Stimulated activated naive CD4-positive, alpha-beta T cell (primary cell): ENCODE measurements around the gene CHST9.
"Not testable (repeated sequence)": the region's sequence is repeated elsewhere in the genome, so short reads cannot be mapped to it uniquely, and the experiment has no call there.

Experiments
- DNase-seq, 6 experiments: peaks; one replicate each; lab custom pipeline; 2025; lab: John Stamatoyannopoulos, UW

The CHST9 gene, protein sequence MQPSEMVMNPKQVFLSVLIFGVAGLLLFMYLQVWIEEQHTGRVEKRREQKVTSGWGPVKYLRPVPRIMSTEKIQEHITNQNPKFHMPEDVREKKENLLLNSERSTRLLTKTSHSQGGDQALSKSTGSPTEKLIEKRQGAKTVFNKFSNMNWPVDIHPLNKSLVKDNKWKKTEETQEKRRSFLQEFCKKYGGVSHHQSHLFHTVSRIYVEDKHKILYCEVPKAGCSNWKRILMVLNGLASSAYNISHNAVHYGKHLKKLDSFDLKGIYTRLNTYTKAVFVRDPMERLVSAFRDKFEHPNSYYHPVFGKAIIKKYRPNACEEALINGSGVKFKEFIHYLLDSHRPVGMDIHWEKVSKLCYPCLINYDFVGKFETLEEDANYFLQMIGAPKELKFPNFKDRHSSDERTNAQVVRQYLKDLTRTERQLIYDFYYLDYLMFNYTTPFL

DNA sequence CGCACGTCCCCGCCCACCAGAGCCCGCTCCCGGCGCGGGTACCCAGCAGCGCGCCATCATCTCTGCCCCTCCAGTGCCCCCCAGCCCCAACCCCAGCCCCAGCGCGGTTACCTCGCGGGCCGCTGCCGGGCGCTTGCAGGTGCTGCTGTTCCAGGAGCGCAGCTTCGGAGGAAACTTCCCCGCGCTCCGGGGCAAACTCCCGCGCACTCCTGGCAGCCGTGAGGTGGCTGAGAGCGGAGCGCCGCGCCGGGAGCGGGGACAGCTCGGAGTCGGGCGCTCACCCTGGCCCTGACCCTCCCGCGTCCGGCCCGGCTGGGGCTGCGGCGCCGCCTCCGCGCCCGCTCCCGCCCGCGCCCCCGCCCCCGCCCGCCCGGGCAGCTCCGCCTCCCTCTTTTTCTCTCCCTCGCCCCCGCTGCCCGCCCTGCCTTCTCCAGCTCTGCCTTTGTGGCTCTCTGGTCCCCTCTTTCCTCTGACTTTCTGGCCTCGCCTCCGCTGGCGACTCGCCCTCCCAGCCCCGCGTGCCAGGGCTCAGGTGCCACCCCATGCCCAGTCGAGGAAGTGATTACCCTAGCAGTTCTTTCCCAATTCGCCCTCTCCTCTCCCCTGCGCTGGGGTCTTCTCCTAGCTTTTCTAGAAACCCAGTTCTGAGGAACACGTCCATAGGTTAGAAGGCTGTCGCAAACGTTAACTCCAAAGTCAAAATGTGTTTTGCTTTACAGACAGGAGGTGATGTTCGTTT, at the start of gene CHST9:
Gene CHST9, minus strand, starts transcription at position 284 of the 739 bp plus-strand sequence. CDS start 42,499 bp downstream, outside the sequence.
- DNase-seq: no peak

DNA sequence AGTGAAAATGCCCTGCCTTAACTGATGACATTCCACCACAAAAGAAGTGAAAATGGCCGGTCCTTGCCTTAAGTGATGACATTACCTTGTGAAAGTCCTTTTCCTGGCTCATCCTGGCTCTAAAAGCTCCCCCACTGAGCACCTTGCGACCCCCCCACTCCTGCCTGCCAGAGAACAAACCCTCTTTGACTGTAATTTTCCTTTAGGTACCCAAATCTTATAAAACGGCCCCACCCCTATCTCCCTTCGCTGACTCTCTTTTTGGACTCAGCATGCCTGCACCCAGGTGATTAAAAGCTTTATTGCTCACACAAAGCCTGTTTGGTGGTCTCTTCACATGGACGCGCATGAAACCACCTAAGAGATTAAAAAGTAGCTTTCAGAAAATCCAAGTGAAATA, 47.2 kb upstream of the CHST9 start:
- DNase-seq: not testable (repeated sequence)

DNA sequence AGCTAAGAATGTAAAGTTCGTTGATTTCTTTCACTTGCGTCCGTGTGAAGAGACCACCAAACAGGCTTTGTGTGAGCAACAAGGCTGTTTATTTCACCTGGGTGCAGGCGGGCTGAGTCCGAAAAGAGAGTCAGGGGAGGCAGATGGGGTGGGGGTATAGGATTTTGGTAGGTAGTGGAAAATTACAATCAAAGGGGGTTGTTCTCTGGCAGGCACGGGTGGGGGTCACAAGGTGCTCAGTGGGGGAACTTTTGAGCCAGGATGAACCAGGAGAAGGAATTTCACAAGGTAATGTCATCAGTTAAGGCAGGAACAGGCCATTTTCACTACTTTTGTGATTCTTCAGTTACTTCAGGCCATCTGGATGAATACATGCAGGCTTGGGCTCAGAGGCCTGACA, 46.6 kb upstream of the CHST9 start:
- not testable (repeated sequence) for DNase-seq

DNA sequence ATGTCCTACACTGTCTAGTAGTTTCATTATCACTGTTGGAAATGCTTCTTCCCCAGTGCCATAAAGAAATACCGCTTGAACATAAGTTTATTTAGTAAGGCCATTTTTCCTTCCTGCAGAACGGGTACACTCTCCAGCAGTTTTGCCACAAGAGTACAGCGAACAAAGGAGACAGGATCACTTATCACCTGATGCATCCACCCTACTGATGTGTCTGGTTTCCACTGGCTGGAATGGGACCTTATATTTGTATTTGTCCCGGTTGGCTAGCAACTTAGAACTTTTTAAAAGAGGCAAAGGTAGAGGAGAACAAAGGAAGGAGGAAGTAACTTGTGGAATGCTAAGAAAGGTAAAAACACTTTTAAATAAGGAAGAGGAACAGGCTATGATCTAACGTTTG, 46.1 kb upstream of the CHST9 start:
- not testable (repeated sequence) for DNase-seq

DNA sequence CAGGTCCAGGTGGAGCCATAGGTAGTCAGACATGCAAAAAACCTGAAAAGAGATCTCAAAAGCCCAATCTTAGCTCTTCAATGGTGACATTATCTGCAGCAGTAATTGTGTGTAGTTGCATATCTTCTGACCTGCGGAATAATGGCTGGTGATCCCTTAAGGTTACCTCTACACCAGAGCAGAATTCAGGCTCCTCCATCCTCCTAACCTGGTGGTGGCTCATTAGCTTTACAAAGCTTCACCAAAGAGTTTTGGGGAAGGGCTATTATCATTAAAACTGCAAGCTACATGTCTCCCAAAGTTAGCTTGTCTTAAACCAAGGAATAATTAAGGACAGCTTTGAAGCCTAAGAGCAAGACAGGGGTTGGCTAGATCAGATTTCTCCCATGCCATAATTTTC, 42.6 kb upstream of the CHST9 start:
- DNase-seq: no peak

DNA sequence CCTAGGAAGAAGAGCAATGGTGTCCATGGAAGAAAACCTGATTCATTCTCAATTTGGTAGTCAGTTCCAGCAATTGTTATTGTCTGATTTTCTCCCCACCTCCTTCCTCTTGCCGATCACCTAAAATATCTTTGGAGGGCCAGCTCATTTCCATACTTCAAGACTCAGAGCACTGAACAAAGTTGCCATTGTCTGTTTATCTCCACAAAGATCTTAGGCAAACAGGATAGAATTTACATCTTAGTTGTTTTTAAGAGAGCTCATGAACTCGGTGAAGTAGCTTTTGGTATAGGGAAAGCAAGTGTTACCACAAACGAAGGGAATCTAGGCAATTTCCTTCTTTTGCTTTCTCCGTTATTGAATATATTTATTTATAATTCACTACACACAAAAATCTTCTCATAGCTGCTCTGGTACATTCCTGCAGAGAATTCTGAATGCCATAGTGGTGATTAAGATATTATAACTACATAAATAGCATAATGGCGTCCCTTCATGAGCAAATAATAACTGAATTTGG, 41.5 kb upstream of the CHST9 start:
- DNase-seq: no peak

DNA sequence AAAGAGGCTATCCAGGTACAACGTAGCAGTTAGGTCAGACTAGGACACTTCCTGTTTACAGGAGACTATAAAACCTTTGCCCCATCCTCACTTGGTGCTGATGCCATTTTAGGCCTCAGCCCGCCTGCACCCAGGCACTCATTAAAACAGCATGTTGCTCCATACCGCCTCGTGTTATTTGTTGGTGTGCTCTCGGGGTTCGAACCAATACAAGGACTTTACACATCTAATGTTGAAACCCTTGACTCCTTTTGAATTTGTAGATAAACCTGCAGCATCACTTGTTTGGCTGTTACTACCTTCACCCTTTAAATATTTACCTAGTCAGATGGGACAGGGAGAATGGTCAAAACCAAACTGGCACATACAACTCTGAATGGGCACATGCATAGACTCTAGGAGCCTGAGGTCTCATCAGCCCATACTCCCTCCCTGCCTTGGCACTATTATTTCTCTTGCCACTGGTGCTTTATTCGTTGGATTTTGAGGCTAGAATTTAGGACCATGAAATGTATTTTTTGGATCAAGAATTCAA, 40.9 kb upstream of the CHST9 start:
- DNase-seq: no peak

DNA sequence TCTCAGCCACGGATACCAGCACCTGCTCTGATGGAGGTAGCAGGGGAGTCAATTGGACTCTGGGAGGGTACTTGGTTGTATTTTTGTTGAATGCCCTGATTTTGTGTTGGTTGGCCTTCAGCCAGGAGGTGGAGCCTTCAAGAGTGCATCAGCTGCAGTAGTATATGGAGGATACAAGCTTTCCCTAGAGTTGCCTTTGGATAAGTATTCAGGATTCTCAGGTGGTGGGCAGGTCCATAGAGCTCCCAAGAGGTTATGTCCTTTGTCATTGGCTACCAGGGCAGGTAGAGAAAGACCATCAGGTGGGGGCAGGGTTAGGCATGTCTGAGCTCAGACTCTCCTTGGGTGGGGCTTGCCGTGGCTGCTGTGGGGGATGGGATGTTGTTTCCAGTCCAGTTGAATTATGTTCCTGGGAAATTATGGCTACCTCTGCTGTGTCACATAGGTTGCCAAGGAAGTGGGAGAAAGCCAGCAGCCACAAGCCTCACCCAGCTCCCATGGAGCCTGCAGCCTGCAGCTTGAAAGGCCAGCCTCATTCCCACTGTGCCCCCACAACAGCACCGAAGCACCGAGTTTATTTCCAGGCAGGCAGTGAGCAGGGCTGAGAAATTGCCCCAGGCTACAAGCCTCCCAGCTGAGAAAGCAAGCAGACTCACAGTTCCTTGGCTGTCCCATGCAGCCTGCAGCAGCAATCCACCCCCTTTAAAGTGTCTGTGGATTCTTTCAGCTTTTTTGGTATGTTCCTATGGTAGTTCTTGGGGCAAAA, 38.6 kb upstream of the CHST9 start:
- no peak for DNase-seq

DNA sequence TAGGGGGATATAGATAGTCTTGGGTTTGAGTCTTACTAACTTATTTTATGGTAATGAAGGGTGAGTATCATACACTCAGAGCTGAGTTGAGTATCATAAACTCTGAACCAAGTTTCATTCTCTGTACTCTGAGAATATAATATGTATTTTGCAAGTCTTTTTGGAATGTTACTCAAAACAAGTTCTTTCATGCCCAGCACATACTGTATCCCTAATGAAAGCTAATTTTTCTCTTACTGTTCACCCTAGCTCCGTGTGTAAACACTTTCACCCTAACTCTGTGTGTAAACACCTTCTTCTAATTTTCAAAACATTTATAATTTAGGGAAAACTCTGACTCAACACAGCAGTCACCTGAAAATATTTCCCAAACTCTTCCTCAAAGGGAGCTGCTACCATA, 29.7 kb upstream of the CHST9 start:
- DNase-seq: no peak

DNA sequence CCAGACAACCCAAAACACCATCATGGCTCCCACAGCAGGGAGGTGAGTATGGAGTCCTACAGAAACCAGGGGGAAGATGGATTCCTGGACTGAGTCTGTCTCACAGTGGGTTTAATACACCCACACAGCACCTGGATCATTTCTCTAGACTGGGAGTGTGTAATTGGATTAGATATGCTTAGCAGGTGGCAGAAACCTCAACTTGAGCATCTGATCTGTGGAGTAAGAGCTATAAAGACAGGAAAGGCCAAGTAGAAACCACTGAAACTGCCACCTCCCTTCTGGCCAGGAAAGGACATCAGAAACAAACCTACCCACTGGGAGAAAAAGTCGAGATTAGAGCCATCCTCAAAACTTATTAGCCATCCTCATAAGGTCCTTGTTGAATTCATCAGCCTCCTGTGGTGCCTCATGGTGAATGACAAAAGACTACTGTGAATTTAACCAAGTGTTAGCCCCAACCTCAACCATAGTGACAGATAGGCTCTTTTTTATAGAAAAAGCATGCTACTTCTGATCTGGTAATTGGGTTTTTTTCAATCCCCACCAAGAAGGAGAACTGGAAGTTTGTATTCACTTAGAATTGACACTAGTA, 28.1 kb upstream of the CHST9 start:
- DNase-seq: no peak

DNA sequence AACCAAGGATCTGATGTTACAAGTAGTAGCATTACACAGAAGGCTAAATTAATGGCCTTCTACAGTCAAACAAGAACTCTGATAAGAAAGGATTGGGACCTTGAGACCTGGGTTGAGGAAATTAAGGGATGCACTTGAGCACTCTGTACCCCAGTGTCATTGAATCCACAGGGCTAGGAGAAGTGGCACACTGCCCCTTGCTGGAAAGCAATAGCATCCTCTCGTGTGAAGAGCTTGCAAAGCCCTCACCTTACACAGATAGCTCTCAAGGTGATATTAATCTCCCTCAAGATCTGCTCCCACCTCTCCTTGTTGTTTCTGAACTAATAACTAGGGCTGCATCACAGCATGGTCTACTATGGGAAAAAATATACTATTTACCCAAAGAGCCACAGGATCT, 26.5 kb upstream of the CHST9 start:
- DNase-seq: no peak

DNA sequence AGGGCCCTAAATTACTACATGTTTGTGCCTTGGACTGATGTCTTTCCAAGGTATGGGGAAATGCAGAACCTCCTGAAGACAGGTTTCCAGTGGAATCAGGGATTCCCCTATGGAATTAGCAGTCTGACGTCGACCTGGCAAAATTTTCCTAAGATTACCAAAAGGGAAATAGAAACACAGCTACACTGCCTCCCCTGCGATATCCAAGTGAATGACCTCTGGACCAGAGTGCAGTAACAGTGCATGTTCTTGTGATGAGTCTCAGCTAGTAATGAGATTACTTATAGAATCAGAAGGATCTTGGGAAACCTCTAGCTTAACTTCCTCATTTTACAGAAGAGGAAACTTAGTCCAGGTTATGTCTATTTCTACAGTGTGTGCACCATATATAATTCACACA, 21.3 kb upstream of the CHST9 start:
- DNase-seq: no peak

DNA sequence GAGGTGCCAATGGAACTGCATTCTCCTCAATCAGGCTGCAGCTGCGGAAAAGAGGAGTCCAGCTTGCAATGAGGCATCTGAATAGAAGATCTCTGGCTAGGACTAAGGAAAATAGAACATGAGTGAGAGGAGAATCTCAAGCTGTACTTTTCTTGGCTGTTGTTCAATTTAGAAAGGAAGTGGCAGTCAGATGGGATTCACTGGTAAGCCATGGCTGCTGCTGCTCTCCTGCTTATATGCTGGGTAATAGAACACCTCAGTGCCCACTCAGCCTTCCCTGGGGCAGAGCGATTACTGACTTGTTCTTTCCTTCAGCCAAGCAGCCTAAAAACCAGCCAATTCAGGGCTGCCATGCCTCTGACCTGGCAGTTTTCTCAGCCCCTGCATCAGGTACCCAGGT, 17.6 kb upstream of the CHST9 start:
- no peak for DNase-seq

DNA sequence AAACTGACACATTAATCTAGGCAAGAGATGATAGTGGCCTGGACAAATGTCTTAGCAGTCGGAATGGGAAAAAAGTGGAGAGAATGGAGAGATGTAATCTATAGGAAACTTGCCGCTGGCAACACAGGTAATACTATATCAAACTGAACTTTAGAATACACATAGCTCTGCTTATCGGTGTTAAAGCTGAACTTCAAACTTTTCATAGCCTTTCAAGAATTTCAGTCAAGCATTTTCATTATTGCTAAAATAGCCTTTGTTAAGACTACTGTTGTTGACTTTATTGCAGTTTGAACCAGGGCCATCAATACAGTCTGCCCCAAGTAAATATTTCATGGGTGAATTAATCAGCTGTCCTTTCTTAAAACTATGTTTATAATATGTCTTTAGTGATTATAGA, 12.9 kb upstream of the CHST9 start:
- DNase-seq: no peak

DNA sequence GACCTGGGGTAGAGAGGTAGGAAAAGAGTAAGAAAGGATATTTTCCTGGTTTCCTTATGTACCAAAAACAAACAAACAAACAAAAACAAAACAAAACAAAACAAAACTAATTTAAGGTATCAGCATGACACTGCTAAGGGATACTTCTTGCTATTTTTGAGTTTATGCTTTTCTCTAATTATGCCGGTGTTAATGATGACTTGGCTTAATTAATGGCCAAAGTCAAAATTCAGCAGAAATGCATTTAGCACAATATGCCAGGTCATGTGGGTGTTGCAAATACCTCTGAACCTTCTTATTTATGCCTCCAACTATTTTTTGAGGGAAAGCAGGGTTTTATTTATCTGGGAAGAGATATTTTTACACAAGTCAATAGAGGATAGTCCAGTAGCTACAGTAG, 3.2 kb upstream of the CHST9 start:
- DNase-seq: no peak

DNA sequence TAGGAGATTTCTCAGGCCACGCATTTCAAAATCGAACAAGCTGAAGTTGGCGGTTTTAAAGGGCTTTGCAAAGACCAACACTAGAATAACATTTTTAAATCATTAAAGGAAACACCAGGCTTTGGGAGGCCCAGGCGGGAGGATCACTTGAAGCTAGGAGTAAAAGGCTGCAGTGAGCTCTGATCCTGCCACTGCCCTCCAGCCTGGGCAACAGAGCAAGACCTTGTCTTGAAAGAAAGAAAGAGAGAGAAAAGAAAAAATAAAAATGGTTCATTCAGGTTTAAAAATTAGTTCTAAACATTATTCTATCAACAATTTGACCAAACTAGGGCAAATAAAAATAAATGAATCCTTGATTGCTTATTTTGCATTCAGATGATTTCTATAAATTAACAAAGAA, 789 bp upstream of the CHST9 start:
- DNase-seq: no peak

DNA sequence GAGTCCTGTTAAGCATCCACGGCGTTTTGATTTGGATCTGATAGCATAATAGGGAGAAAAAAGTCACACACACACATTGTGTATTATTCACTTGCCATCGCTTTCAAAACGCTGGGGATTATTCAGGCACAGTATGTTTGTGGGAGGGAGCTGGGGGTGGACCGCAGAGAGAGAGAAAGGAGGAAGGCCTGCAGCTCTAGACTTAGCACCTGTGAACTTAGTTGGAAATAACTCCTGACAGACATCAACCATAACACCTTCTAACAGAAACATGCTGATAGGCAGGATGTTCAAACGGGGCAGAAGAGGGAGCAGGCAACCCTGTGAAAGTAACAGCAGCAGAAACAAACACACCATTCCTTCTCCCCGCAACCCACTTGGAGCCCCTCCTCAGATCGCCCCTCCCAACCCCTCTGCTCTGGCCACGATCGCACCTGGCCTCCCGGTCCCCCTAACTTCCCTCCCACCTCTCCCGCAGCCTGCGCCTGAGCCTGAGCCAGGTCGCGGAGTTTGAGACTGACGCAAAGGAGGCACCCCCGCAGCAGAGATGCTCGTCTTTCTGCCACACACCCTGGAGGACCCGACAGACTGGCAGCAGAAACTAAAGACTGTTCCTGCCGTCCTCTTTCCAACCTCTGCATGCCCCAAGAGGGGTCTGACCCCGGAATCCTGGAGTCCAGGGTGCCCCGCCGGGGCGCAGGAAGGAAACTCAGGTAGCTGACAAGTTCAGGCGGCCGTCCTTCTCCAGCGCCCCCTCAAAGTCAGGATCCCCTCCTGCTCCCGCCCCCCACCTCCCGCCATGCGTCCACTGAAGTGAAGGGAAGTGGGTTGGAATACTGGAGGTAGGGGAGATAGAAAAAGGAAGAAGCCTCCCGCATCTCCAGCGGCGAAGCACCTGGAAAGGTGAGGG, 738 bp downstream of the CHST9 start:
- DNase-seq: no peak

DNA sequence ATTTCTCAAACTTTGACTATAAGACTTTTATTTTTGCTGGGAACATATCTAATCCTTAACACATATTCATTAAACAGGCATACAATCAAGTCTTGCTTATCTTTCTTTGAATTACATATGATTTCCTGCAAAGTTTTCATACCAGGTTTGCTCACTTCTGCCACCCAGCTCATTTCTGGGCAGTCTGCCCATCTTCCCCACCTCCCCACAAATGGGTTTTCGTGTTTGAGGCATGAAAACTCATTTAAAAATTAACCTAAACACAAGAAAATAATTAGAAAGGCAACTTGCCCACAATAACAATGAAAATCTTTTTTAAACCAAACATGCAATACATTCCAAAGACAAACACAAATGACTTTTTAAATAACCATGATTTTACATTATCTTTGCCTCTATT, 3.4 kb downstream of the CHST9 start:
- DNase-seq: no peak

DNA sequence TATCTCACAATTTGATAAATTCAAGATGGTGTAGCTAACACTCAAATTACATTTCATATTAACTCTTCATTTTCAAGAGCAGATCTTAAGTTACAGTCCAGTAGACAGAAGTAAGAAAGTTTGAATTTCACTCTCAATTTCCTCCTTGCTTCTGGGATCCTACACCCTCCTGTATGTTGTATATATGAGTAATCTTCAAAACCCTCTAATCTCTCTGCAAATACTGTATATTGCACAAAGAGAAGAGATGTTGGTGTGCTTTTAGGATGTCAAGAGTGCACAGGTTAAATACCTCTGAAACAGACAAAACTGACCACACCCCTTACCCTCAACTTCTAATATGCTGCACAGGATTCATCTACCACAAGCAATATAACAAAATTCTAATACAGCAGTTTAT, 6.7 kb downstream of the CHST9 start:
- no peak for DNase-seq

DNA sequence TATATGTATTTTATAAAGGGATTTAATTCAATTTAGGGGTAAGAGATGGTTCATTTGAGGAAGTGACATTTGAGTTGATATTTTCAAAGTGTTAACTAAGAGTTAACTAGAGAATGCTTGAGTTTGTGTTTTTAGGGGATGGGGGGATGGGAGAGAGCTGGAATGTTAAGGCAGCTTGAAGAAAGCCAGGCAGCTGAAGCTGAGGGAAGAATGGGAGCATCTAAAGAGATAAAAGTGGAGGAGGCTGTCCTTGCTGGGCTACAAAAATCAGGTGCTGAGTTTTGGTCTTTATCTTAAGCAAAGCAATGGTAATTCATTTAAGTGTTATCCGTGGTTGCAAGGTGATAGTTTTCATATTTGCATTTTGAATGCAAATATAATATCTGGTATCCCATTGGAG, 9.2 kb downstream of the CHST9 start:
- DNase-seq: no peak

DNA sequence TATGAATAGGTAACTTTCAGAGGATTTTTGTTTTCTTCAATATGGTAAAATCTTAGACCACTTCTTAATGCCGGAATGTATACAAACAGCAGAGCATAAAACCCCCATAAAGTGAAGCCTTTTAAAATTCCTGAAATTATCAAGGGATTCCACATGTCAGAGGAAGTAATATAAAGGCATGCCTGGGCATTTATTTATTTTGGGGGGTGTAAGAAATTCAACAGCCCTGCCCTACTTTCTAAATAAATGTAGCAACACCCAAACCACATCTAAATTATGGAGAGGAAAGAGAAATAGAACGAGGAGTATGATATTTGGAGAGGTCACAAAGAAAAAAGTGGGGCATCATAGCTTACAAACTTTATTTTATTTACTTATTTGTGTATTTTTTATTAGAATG, 9.9 kb downstream of the CHST9 start:
- DNase-seq: no peak
